CD1c-positive myeloid dendritic cell (primary cell): ENCODE measurements around the gene CACNA2D2.
A peak's percentile ranks its signal among the peaks of the same experiment; 100 is the strongest.

ENCODE experiments used
- DNase-seq: peaks from one replicate; pipeline ENCODE4 v3.0.0-alpha.2; 2016; ENCODE audit errors: extremely low spot score

Gene CACNA2D2

GRCh38 chr3:50371133-50371685, 132.2 kb downstream of the CACNA2D2 start:
- DNase-seq, result no peak

- DNase-seq, result no peak
These were observed 132.8 kb downstream of the CACNA2D2 start for GRCh38 chr3:50370594-50370993.

- no peak for DNase-seq
These were observed 134.3 kb downstream of the CACNA2D2 start for GRCh38 chr3:50369012-50369670.

- no peak for DNase-seq
These were observed 137.6 kb downstream of the CACNA2D2 start for GRCh38 chr3:50365842-50366220.

GRCh38 chr3:50365080-50365841, 138.2 kb downstream of the CACNA2D2 start:
- DNase-seq, result peak; percentile 88

GRCh38 chr3:50364573-50365079, 138.8 kb downstream of the CACNA2D2 start:
- DNase-seq, result no peak

- DNase-seq, result no peak
These were observed 143.7 kb downstream of the CACNA2D2 start for GRCh38 chr3:50359760-50360110.

GRCh38 chr3:50358911-50359759, 144.3 kb downstream of the CACNA2D2 start, which contains the start of gene TMEM115:
TMEM115 (minus strand) TSS chr3:50359521; CDS start chr3:50359063, 458 bp downstream.
- DNase-seq, result peak; percentile 97

- no peak for DNase-seq
These were observed 145.0 kb downstream of the CACNA2D2 start for GRCh38 chr3:50358355-50358910.

- DNase-seq, result no peak
These were observed 146.0 kb downstream of the CACNA2D2 start for GRCh38 chr3:50357481-50357880.

GRCh38 chr3:50356553-50356952, 146.9 kb downstream of the CACNA2D2 start:
- DNase-seq, result peak; percentile 48

- no peak for DNase-seq
These were observed 147.4 kb downstream of the CACNA2D2 start for GRCh38 chr3:50355829-50356552.

GRCh38 chr3:50354850-50355249, 148.6 kb downstream of the CACNA2D2 start:
- no peak for DNase-seq

GRCh38 chr3:50354186-50354764, 149.2 kb downstream of the CACNA2D2 start:
- DNase-seq, result no peak

GRCh38 chr3:50353245-50354004, 150.0 kb downstream of the CACNA2D2 start:
- no peak for DNase-seq

GRCh38 chr3:50352781-50353180, 150.7 kb downstream of the CACNA2D2 start:
- DNase-seq, result peak; percentile 67

- no peak for DNase-seq
These were observed 152.1 kb downstream of the CACNA2D2 start for GRCh38 chr3:50351323-50351697.

- peak; percentile 99 for DNase-seq
These were observed 152.7 kb downstream of the CACNA2D2 start, which contains the start of the genes CYB561D2 and NPRL2 for GRCh38 chr3:50350527-50351322. CYB561D2 (plus strand) TSS chr3:50350862; CDS start chr3:50351434, 572 bp downstream. NPRL2 (minus strand) TSS chr3:50350775; CDS start chr3:50350652, 123 bp downstream.

- no peak for DNase-seq
These were observed 153.3 kb downstream of the CACNA2D2 start for GRCh38 chr3:50350213-50350526.
